T-helper 2 cell treated with Interferon-gamma antibody and Interleukin-4, amounts not matched to agents 5 μg/mL and 100 μg/mL, for 36 hours (primary cell): ENCODE measurements around the gene FRA10AC1.

Experiments used
- DNase-seq: peaks from one replicate; pipeline ENCODE4 v3.0.0; 2021; ENCODE audit warnings: low spot score
- H3K27ac Mint-ChIP-seq: one replicate; pipeline ENCODE4 v1.8.0; 2021; ENCODE audit warnings: mild to moderate bottlenecking, mixed read lengths
- H3K27me3 Mint-ChIP-seq: one replicate; pipeline ENCODE4 v1.8.0; 2021; ENCODE audit warnings: low read depth, mixed read lengths
- H3K36me3 Mint-ChIP-seq: one replicate; pipeline ENCODE4 v1.8.0; 2021; ENCODE audit warnings: low read depth, mixed read lengths
- H3K4me1 Mint-ChIP-seq: one replicate; pipeline ENCODE4 v1.8.0; 2021; ENCODE audit warnings: low read depth, mixed read lengths
- H3K4me3 Mint-ChIP-seq: one replicate; pipeline ENCODE4 v1.8.0; 2022; ENCODE audit warnings: mild to moderate bottlenecking, moderate library complexity, mixed read lengths
- H3K9me3 Mint-ChIP-seq: one replicate; pipeline ENCODE4 v1.8.0; 2021; ENCODE audit warnings: mixed read lengths

The FRA10AC1 gene

GRCh38 chr10:93630625-93631557, 71.5 kb downstream of the FRA10AC1 start:
- Mint-ChIP-seq H3K36me3 (no peaks in the 10 kb centered on the region), H3K9me3 (no peaks in the 10 kb centered on the region), H3K4me3 (no peak overlapping the region), H3K27ac (no peak overlapping the region), H3K4me1 (no peaks in the 10 kb centered on the region), H3K27me3 (no peaks in the 10 kb centered on the region)
- DNase-seq: no peak

- Mint-ChIP-seq H3K27ac (no peak overlapping the region), H3K4me1 (no peaks in the 10 kb centered on the region)
These were observed 72.6 kb downstream of the FRA10AC1 start for GRCh38 chr10:93629647-93630305.

GRCh38 chr10:93628858-93629257, 73.5 kb downstream of the FRA10AC1 start:
- DNase-seq: no peak
- Mint-ChIP-seq H3K4me3 (no peak overlapping the region), H3K36me3 (no peaks in the 10 kb centered on the region), H3K27ac (no peak overlapping the region), H3K27me3 (peaks cover 6% of the 10 kb centered on the region), H3K9me3 (no peaks in the 10 kb centered on the region), H3K4me1 (no peaks in the 10 kb centered on the region)

More at GRCh38 chr10:93629647-93630305, 72.6 kb downstream of the FRA10AC1 start:
- Mint-ChIP-seq H3K27me3 (peaks cover 3% of the 10 kb centered on the region), H3K9me3 (no peaks in the 10 kb centered on the region), H3K36me3 (no peaks in the 10 kb centered on the region), H3K4me3 (no peak overlapping the region)
- no peak for DNase-seq

- Mint-ChIP-seq H3K36me3 (no peaks in the 10 kb centered on the region), H3K9me3 (no peaks in the 10 kb centered on the region), H3K27me3 (peaks cover 25% of the 10 kb centered on the region), H3K4me1 (no peaks in the 10 kb centered on the region), H3K27ac (no peak overlapping the region), H3K4me3 (no peak overlapping the region)
- no peak for DNase-seq
These were observed 79.5 kb downstream of the FRA10AC1 start for GRCh38 chr10:93622942-93623341.

GRCh38 chr10:93620925-93621324, 81.5 kb downstream of the FRA10AC1 start:
- no peaks in the 10 kb centered on the region for H3K4me1 Mint-ChIP-seq
- no peak overlapping the region for H3K27ac Mint-ChIP-seq
- no peaks in the 10 kb centered on the region for H3K9me3 Mint-ChIP-seq
- H3K4me3 Mint-ChIP-seq: no peak overlapping the region
- H3K36me3 Mint-ChIP-seq: no peaks in the 10 kb centered on the region
- no peak for DNase-seq
- H3K27me3 Mint-ChIP-seq: peaks cover 25% of the 10 kb centered on the region
